ELR (cell line): ENCODE results near the gene MFRP.

Source experiments
- DNase-seq: peaks from one replicate; pipeline ENCODE4 v3.0.0-alpha.2; 2015; ENCODE audit warnings: low read depth

The MFRP gene

DNA sequence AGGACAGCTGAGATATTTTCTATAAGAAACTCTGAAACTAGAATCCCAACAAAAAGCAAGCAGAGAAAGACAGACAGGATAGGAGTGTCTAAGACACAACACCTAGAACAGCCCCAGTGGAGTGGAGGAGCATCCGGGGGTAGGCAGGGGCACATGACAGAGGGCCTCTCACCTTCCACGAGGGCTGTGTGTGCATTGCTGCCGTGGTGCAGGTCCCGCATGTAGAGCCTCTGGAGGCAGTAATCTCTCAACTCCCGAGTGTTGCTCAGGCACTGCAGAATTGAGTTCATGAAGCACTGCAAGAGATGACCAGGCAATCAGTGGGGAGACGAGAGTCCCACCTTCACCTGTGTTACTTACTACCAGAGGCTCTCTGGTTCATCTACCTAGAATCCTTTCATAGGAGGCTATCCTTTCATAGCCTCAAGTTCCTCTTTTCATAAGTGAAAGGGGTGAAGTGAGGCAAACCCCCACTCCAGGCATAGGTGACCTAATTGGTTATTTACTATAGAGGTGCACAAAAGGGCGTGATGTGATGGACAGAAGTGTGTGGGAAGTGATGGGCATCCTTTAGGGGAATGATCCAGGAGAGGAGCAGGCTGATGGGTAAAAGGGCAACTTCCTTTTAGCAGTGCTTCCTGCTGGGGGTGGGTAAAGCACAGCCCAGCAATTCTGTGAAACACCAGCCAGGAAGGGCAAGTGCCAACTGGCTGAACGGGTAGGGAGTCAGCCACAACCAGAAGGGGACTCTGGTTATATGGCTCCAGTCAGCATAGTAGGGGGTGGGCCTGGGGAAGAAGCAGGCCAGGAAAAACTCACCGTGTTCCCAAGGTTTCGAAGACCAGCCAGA, 13.1 kb upstream of the MFRP start:
- DNase-seq: no peak

GRCh38 chr11:119357074-119357473, 10.6 kb upstream of the MFRP start:
- no peak for DNase-seq

- peak; percentile 84 for DNase-seq
These were observed 10.0 kb upstream of the MFRP start for GRCh38 chr11:119356349-119357031.

DNA sequence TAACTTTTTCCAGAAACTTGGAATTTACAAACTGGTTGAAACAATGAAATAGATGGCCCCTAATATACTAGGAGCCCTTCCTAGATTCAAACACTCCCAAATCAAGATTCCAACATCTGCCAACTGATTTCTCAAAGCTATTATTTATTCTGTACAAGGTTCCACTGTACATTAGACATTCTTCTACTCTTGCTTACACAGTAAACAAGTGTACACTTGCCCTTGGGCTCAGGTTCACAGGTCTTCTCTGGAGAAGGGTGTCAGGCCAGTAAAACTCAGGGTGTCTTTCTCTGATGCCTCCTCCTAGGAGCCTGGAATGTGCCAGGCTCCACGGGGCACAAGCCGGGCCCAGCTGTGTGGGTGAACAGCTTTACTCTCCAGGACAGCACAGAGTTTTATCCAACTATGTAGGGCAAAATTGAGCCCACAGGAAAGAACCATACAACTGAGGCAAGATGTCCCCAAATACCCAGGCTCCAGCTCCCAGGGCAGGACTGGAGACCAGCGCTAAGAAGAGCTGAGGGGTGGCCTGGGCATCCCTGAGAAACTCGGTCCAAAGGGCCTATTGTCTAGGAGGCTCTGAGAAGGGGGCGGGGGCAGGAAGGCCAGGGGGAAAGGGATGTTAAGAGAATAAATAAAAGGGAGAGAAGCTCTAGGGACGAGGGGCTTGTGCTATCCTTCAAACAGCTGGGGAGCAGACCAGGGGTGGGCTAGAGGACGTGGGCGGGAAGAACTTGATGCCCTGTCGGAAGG, 8.8 kb upstream of the MFRP start:
- DNase-seq: no peak

GRCh38 chr11:119352857-119353260, 6.4 kb upstream of the MFRP start:
- no peak for DNase-seq

DNA sequence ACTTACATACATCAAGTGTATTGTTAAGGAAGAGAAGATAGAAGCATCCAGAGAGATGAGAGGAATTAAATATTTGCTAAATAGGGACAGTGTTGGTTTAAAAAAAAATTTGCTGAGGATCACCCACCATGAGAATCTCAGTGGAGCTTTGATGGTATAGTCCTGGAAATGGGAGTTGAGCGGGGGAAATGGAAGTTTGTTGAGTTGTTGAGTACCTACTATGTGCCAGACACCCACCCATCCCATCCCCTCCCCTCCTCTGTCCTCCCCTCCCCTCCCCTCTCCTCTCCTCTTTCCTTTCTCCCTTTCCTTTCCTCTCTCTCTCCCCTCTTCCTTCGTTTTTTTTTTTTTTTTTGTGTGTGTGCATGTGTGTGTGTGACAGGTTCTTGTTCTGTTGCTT, 4.7 kb upstream of the MFRP start:
- DNase-seq: no peak

GRCh38 chr11:119350302-119350701, 3.8 kb upstream of the MFRP start:
- DNase-seq: no peak

DNA sequence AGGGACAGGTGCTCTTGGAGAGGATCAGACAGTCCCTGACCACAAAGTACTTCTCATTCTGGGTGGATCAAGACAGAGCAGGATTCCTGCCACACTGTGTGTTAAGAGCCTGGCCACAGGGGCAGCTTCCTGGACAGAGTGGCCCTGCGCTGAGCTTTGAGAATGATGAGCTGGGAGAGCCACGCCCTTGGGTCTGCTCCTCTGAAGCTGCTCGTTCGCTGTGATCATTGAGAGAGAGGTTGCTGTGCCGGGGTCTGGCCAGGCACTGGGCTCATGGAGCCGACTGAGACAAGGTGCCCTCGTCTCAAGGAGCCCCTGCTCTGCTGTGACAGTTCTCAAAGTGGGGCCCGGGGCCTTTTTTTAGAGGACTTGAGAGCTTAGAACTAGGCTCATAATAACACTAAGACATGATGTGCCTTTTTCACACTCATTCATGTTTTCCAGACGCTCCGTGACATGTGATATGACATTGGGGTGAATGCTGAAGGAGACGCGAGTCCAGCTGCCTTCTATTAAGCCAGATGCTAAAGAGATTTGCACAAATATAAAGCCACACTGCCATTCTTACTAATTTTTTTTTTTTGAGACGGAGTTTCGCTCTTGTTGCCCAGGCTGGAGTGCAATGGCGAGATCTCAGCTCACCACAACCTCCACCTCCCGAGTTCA, 1.6 kb upstream of the MFRP start:
- no peak for DNase-seq

GRCh38 chr11:119347242-119347641, 737 bp upstream of the MFRP start:
- no peak for DNase-seq

GRCh38 chr11:119345685-119346084, 820 bp downstream of the MFRP start:
- no peak for DNase-seq

DNA sequence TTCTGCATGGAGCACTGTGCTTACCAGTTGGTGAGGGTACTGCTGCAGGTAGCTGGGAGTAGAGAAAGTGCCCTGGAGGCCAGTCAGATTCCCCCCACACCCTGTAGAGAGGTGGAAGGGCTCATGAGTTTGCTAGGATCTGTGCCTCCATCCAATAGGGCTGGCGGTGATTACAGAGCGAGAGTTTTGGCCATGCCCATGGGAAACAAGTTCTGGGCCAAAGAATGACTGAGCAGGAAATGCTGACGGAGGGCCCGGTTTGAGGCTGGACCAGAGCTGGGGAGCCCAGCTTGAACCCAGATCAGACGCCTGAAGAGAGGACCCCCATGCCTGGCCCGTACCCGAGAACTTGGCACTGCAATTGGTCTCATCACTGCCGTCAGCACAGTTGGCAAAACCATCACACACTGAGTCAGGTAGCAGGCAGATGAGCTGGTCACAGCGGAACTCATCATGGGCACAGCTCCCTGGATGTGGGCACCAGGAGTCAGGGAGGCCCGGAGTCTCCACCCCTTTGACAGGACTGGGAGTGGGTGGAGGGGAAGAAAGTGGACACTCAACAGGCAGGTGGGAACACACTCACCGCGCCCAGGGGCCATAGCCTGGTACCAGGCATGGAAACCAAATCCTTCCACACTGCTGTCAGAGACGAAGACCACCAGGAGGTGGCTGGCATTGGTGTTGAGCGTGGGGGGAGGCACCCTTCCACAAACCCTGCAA, 2.1 kb downstream of the MFRP start:
- no peak for DNase-seq

DNA sequence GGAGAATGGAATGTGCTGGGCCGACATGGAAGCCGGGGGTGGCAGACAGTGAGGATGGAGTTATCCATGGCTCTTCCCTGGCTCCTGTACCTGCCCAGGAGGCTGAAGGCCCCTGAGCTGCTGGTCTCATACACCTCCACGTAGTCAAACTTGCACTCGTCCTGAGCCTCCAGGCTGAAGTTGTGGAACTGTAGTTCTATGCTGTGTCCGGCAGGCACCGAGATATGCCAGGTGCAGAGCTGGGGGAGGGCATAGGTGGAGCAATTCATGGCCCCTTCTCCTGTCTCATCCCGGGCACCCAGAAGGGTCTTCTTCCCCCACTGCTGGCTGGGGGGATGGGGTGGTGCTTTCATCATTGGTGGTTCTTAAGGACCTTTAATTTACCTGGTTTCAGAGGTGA, 2.8 kb downstream of the MFRP start:
- DNase-seq: no peak

GRCh38 chr11:119342362-119343130, 4.0 kb downstream of the MFRP start:
- DNase-seq: no peak

DNA sequence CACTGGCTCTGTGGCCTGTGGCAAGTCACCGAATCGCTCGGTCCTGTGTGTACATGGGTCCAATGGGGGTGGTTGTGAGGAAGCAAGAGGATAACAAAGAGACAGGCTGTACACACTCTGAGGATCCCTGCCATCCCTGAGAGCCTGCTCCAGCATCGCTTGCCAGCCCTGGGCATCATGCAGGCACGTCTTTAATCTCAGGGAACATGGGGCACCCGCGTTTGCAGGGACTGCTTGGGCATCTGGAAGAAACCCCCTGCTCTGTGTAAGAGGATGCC, 4.5 kb downstream of the MFRP start:
- DNase-seq: no peak

GRCh38 chr11:119341222-119342022, 5.1 kb downstream of the MFRP start:
- no peak for DNase-seq

DNA sequence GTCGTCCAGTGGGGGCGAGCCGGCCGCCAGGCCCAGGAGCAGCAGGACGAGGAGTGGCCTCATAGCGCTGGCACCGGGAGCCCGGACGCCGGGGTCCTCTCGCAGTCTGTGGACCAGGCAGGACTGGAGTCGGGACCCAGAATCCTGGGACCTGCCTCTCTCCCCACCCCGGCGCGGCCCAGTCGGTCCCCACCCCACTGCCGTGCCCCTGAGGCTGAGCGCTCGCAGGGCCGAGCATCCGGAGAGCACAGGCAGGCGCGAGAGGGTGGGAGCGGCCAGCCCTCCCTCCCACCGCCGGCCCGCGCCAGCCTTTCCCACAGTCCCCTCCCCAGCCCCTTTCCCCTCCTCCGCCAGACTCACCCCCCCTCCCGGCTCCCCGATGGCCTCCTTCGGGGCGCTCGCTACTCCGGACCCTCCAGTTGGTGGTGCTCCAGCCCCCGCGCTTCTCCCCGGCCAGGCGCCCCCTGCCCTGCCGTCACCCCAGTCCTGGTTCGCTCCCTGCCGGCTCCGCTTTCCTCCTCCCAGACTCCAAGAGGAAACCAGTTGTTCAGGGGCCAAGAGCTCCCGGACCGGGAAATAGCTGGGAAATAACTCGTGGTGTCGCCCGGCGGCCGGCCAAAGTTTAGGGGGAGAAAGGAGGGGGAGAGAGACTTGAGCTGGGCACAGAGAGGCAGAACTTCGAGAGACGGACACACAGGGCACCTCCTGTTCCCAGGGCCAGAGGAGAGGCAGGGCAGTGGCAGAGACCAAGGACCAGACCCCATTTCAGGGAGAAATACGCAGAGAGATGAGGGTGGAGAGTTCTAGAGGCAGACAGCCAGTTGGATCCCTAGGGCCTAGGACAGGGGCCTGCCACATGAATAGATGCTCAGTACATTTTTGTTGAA, 5.9 kb downstream of the MFRP start, which contains the start of gene C1QTNF5:
Gene C1QTNF5 (minus strand): TSS at position 549 of the 887 bp plus-strand sequence. CDS start 486 bp downstream, at position 63.
- peak; percentile 44 for DNase-seq

GRCh38 chr11:119339589-119340334, 6.7 kb downstream of the MFRP start:
- DNase-seq: peak; percentile 62

- DNase-seq: no peak
These were observed 7.4 kb downstream of the MFRP start for GRCh38 chr11:119338965-119339588.
